Activated CD8-positive, alpha-beta memory T cell treated with anti-CD3 and anti-CD28 coated beads for 24 hours (primary cell): ENCODE data around the gene GYS1.

Experiments
- DNase-seq: peaks from one replicate; pipeline ENCODE4 v3.0.0-alpha.2; 2020

Gene GYS1

DNA sequence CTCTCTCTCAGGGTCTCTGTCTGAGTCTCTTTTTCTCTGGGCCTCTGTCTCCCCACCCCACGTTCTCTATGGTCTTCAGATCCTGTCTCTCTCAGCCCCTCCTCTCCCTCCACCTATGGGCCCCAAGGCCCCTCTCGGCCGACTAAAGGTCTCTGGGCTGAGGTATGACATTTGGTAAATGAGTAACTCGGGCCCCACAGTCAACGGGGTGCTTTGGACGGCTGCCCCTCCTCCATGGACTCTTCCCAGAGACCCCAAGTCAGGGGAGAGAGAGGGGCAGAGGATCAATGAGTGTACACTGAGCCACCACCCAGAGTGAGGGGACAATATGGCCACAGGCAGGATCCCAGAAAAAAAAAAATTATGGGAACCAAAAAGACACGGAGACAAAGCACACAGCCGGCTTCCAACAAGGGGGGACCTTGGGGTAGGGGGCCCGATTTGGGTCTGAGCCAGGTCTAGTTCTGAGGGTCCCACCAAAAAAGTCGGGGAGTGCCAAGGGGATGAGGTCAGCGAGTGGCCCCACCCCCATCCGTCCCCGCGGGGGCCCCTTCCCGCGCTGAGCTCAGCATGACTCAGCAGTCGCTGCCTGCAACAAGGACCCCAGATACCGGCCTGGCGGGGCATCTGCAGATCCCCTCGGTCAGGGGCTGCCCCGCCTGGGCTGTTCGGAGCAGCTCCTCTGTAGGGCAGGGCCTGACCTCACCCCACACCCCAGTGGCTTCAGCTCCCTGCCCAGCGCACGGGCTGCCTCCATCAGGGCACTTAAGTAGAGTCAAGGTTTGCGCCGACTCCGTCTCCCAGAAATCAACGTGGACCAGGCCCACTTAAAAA, 29.5 kb downstream of the GYS1 start:
- peak; percentile 90 for DNase-seq

DNA sequence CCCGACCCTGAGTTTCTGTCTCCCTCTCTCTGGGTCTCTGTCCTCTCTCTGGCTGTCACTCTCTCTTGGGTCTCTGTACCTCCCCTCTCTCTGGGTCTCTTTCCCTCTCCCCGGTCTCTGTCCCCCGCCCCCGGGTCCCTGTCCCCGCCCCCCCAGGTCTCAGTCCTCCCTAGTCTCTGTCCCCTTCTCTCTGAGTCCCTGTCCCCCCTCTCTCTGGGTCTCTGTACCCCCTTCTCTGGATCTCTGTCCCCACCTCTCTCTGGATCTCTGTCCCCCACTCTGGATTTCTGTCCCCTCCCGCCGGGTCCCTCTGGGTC, 30.3 kb downstream of the GYS1 start:
- no peak for DNase-seq

DNA sequence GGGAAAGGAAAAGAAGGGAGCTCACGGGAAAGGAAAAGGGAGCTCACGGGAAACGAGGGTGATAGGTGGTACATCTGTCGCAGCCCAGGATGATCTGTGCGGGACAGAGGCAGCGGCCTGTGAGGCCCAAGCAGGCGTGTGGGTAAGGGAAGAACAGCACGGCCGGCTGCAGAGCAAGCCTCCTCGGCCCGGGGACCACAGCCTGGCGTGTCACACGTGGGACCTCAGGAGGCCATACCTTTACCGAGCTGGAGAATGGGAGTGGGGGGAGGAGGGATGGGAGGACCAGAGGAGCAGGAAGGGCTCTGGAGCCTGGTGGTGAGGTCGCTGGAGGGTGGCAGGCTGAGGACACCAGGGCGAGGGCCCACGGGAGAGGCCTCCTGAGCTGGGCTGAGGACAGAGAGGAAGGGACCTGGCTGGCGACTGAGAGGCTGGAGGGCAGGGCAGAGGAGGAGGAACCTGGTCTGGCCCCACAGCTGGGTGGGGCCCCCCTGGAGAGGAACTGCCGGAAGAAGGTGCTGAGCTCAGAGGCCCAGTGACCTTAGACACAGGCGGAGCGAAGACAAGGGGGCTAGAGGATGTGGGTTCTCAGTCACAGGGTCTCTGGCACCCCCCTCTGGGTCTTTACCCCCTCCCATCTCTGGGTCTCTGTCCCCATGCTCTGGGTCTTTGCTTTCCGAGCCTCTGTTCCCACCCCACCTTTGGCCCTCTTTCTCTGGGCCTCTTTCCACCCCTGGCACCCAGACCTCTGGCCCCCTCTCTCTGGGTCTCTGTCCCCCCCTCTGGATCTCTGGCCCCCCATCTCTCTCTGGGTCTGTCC, 30.9 kb downstream of the GYS1 start:
- DNase-seq: peak; percentile 72

DNA sequence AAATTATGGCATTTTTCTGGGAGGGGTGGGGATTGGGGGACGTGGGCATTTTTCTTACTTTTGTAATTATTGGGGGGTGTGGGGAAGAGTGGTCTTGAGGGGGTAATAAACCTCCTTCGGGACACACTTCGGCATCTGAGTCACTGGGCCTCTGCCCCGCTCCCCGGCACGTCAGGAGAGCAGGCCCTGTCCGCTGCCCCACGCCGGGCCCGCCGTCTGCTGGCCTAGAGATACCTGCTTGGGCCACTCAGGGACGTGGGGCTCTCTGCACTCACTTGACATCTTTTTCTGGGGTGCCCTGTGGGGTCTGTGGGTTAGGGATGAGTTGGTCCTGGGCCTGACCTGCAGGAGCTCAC, 31.5 kb downstream of the GYS1 start:
- no peak for DNase-seq

DNA sequence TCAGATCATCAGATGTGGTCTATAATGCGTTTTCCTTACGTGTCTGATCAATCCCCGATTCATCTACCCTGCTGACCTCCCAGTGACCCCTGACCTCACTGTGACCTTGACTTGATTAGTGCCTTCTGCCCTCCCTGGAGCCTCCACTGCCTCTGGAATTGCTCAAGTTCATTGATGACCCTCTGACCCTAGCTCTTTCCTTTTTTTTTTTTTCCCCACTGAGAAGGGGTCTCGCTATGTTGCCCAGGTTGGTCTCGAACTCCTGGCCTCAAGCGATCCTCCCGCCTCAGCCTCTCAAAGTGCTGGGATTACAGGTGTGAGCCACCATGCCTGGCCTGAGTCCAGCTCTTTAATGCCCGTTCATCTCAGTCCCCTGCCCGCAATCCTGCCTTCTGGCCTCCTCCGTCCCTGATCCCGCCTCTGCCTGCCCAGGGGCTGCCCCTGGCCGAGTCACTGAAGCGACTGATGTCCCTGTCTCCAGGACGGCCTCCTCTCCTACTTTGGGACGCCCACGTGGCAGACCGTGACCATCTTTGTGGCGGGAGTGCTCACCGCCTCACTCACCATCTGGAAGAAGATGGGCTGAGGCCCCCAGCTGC, 32.0 kb downstream of the GYS1 start:
- no peak for DNase-seq

DNA sequence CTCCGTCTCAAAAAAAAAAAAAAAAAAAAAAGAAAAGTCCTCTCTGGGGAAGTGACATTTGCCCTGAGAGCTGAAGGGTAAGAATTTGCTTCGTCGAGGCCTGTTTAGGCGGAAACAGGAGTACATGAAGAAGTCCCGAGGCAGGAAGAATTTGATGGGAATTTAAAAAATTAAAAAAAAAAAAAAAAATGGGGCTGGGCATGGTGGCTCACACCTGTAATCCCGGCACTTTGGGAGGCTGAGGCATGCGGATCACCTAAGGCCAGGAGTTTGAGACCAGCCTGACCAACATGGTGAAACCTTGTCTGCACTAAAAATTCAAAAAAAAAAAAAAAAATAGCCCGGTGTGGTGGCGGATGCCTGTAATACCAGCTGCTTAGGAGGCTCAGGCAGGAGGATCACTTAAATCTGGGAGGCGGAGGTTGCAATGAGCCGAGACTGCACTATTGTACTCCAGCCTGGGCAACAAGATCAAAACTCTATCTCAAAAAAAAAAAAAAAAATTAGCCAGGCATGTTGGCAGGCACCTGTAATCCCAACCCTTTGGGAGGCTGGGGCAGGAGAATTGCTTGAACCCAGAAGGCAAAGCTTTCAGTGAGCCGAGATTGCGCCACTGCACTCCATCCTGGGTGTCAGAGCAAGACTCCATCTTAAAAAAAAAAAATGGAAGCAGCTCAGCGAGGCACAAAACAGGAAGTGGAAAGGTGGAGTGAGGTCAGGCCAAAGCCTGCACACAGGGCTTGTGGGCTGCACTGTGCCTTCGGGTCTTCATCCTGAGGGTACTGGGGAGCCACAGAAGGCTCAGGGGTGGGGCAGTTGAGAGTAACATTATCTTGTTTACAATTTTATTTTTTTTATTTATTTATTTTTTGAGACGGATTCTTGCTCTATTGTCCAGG, 33.5 kb downstream of the GYS1 start:
- DNase-seq: no peak

DNA sequence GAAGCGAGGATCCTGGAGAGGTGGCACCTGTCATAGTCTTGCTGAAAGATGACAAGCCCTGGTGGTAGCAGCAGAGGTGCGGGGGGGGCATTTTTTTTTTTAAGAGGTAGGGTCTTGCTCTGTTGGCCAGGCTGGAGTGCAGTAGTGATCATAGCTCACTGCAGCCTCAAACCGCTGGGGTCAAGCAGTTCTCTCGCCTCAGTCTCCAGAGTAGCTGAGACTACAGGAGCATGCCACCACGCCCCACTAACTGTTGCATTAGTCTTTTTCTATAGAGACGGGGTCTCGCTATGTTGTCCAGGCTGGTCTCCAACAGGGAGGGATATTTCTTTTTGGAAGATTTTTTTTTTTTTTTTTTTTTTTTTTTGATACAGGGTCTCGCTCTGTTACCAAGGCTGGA, 35.1 kb downstream of the GYS1 start:
- DNase-seq: no peak

DNA sequence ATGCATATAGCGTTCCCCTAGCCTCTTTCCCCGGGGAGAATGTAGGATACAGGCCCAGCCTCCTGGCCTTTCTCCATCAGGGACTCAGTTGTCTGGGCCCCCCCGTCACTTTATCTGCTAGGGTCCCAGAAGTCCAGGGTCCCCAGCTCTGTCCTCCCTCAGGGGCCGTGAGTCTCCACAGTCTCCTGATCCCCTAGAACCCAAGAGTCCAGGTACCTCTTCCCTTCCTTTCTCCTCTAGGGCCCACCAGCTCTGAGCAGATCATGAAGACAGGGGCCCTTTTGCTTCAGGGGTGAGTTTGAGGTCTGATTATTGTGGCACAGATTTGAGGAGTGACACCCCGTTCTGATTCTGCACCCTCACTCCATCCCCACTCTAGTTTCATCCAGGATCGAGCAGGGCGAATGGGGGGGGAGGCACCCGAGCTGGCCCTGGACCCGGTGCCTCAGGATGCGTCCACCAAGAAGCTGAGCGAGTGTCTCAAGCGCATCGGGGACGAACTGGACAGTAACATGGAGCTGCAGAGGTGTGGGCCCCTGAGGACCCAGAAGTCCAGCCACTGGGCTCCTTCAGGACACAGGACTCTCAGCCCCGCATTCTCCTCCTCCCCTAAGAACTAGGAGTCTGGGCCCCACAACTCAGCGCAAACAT, 37.7 kb downstream of the GYS1 start:
- DNase-seq: no peak

DNA sequence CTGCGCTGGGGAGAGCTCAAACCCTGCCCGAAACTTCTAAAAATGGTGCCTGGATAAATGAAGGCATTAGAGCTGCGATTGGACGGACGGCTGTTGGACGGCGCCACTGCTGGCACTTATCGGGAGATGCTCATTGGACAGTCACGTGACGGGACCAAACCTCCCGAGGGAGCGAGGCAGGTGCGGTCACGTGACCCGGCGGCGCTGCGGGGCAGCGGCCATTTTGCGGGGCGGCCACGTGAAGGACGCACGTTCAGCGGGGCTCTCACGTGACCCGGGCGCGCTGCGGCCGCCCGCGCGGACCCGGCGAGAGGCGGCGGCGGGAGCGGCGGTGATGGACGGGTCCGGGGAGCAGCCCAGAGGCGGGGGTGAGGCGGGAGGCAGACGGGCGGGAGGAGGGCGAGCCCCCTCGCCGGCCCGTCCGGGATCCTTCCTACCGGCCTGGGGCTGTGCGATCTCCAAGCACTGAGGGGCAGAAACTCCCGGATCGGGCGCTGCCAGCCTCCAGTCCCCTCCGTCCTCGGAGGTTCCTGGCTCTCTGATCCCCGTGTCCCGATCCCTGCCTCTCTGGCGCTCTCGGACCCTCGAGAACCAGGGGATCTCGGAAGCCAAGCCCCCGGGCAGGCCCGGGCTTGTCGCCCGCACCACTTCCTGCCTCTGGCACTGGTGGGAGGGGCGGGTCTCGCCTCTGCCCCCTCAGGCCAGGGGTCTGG, 38.4 kb downstream of the GYS1 start, which contains the start of gene BAX:
BAX (plus strand) TSS at position 281 of the 713 bp plus-strand sequence; CDS start at position 335, 54 bp downstream.
- DNase-seq: peak; percentile 98

DNA sequence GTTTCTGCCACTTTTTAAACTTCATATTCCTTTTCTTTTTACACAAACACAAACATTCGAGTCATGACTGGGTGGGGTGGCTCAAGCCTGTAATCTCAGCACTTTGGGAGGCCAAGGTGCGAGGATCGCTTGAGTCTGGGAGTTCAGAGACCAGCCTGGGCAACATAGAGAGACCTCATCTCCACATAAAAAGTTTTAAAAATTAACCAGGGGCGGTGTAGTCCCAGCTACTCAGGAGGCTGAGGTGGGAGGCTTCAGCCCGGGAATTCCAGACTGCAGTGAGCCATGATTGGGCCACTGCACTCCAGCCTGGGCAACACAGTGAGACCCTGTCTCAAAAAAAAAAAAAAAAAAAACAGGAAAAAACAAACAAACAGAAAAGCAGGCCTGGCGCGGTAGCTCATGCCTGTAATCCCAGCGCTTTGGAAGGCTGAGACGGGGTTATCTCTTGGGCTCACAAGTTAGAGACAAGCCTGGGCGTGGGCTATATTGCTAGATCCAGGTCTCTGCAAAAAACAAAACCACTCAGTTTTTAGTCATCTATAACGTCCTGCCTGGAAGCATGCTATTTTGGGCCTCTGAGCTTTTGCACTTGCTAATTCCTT, 39.0 kb downstream of the GYS1 start:
- DNase-seq: no peak

DNA sequence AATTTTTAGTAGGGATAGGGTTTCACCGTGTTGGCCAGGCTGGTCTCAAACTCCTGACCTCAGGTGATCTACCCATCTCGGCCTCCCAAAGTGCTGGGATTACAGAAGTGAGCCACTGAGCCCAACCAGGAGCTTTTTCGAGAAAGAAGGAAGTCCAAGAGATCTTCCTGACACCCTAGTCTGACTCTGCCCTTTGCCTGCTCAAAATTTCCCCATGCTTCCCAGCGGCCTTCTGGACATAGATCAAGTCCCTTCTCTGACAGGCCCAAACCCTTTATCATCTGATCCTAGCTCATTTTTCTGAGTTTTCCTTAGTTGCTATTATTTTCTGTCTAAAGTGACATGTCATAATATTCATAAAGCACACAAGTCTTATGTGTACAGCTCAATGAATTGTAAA, 40.0 kb downstream of the GYS1 start:
- no peak for DNase-seq

DNA sequence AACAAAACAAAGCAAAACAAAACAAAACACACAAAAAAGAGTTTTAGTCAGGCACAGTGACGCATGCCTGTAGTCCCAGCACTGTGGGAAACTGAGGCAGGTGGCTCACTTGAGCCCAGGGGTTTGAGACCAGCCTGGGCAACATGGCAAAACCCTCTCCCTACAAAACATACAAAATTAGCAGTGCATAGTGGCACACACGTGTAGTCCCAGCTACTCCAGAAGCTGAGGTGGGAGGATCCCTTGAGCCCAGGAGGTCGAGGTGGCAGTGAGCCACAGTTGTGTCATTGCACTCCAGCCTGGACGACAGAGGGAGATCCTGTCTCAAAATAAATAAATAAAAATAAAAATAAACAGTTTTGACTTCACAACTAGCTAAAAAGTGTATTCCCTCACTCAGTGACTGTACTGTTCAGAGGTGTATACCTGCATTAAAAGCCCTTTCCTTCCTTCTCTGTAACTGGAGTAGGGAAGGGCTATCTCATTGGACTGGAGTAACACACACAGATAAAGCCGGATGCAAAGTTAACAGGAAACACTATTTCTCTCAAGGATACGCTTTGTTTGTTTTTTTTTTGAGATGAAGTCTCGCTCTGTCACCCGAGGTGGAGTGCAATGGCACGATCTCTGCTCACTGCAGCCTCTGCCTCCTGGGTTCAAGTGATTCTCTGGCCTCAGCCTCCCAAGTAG, 42.1 kb downstream of the GYS1 start:
- no peak for DNase-seq

DNA sequence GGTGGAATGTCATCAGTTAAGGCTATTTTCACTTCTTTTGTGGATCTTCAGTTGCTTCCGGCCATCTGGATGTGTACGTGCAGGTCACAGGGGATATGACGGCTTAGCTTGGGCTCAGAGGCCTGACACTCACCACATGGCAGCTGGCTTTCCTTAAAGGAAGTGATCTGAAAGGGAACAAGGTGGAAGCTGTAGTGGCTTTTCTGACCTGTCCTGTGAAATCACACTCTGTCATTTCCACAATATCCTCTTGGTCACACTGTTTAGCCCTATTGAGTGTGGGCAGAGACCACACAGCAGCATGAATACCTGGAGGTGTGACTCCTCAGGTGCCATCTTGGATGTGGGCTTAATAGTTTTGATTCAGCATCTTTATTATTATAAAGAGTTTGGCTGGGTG, 43.0 kb downstream of the GYS1 start:
- DNase-seq: no peak

DNA sequence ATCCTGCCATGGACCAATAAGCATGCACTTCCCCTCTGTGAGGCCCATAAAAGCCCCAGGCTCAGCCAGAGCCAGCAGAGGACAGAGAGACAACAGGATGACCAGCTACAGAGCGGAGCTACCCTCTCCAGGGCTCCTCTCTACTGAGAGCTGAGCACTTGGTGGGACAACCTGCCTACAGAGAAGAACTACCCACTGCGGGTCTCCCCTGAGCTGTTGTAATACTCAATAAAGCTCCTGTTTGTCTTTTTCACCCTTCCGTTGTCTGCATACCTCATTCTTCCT, 45.9 kb downstream of the GYS1 start:
- no peak for DNase-seq

DNA sequence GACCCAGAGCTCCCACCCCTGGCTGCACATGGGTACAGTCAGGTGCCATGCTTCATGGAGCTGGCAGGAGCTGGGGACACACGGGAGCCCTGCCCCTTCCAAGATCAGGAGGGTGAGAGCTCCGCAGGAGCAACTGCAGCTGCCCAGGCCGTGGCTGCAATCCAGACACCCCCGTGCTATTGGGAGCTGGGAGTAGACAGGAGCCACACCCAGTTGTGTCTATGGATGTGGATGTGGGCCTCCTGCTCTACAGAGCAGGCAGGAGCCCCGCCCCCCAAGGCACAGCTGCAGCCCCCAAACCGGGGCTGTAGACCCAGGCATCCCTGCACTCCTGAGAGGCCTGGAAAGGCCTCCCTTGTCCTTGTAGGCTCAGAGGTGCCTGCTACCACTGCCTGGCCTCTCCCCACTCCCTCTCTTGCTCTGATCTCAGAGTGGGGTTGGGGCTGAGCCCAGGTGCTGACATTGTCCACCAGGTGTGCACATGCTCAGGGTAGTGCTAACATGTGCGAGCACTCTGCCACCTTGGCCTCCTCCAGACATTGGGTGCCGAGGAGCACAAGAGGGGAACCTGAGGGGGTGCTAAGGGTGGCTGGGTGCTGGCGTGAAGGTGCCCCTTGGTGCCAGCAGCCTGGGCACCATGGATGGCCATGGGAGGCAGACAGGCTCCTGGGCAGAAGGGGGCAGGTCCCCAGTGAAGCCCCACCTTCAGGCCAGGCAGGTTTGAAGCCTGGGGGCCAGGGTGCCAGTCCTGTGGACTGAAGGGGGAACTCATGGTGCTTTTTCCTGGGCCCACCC, 46.4 kb downstream of the GYS1 start:
- no peak for DNase-seq

DNA sequence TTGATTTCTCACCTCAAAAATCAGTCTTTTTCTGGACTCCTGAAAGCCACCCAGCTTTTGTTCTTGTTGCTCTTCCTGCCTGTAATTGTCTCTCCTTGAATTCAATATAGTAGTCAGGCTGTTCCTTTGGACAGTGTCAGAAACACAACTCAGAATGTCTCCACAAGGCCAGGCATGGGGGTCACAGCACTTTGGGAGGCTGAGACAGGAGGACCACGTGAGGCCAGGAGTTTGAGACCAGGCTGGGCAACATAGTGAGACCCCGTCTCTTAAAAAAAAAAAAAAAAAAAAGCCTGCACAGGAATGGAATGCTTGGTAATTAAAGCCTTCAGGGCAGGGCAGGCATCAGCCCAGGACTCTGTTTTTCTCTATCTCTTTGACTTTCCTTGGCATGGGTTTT, 47.3 kb downstream of the GYS1 start:
- no peak for DNase-seq

DNA sequence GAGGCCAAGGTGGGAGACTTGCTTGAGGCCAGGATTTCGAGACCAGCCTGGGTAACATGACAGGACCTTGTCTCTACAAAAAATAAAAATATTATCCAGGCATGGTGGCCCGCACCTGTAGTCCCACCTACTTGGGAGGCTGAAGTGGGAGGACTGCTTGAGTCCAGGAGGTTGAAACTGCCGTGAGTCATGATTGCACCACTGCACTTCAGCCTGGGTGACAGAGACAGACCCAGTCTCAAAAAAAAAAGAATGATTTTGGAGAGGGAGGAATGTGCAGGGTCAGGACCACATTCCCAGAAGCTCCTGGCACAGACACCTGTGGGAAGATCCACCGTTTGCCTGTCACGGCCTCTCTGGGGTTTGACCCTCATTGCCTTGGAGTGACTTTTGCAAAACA, 47.7 kb downstream of the GYS1 start:
- no peak for DNase-seq

DNA sequence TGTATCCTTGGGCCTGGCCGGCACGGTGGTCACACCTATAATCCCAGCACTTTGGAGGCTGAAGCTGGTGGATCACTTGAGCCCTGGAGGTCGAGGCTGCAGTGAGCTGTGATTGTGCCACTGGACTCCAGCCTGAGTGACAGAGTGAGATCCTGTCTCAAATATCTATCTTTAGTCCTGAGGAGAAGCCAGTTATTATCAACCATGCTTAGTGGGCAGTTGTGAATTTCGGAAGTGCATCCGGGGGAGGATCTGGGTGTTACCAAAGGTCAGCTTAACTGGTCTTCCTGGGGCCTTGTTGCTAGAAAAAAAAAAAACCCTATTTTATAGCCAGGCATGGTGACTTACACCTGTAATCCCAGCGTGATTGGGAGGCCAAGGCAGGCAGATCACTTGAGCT, 50.0 kb downstream of the GYS1 start:
- no peak for DNase-seq

DNA sequence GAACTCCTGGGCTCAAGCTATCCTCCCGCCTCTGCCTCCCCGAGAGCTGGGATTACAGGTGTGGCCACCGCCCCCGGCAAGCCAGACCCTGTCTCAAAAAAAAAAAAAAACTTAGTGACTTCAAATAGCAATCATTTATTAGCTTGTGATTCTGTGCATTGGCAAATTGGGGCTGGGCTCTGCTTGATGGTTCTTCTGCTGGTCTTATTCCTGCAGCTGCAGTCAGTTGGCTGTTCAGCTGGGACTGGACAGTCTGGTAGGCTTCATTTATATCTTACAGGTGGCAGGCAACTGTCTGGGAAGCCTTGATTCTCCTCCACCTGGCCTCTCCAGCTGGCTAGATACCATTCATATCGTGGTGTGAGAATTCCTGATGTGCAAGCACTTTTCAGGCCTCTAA, 52.2 kb downstream of the GYS1 start:
- DNase-seq: no peak

DNA sequence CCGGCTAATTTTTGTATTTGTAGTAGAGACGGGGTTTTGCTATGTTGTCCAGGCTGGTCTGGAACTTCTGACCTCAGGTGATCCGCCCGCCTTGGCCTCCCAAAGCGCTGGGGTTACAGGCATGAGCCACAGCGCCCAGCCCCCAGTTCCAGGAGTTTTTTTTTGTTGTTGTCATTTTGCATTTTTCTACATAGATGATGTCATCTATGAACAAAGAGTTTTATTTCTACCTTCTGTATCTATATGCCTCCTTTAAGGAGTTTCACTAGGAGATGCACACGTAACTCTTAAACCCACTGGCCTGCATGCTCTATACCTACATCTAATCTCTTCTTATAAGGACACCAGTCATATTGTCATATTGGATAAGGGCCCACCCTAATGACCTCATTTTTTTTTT, 54.9 kb downstream of the GYS1 start:
- DNase-seq: no peak
